Liver (tissue), 3 donors: Measurements from ENCODE around the gene PCED1B.

Experiments
- ATF3 ChIP-seq: IDR thresholded peaks from 2 replicates; pipeline ENCODE4 v1.6.1; 2016; ENCODE audit warnings: antibody characterized with exemption
- EGR1 ChIP-seq, 2 donors: IDR thresholded peaks; 2 replicates each; pipeline ENCODE4 v1.6.1; 2016 to 2018; ENCODE audit warnings: antibody characterized with exemption in 2 of 2, low read depth in 2 of 2
- GABPA ChIP-seq, 2 donors: IDR thresholded peaks in 1 of 2; conservative IDR thresholded peaks in 1 of 2; 2 replicates each; pipeline ENCODE4 v1.6.1; 2016; ENCODE audit warnings: antibody characterized with exemption in 2 of 2, mild to moderate bottlenecking in 1 of 2, moderate library complexity in 1 of 2
- HNF4A ChIP-seq, 2 donors: conservative IDR thresholded peaks; 2 replicates each; pipeline ENCODE4 v1.6.1; 2016; ENCODE audit warnings: antibody characterized with exemption in 2 of 2, mild to moderate bottlenecking in 2 of 2
- RAD21 ChIP-seq, 2 donors: IDR thresholded peaks; 2 replicates each; pipeline ENCODE4 v1.6.1; 2016; ENCODE audit warnings: antibody characterized with exemption in 2 of 2, mild to moderate bottlenecking in 2 of 2
- REST ChIP-seq: IDR thresholded peaks from 2 replicates; pipeline ENCODE4 v1.6.1; 2016; ENCODE audit warnings: antibody characterized with exemption, mild to moderate bottlenecking
- RXRA ChIP-seq, 2 donors: IDR thresholded peaks; 2 replicates each; pipeline ENCODE4 v1.6.1; 2017 to 2018; ENCODE audit warnings: antibody characterized with exemption in 2 of 2, mild to moderate bottlenecking in 1 of 2
- SP1 ChIP-seq: IDR thresholded peaks from 2 replicates; pipeline ENCODE4 v1.6.1; 2018; ENCODE audit warnings: antibody characterized with exemption, mild to moderate bottlenecking
- TAF1 ChIP-seq: conservative IDR thresholded peaks from 2 replicates; pipeline ENCODE4 v1.6.1; 2016; ENCODE audit warnings: antibody characterized with exemption, mild to moderate bottlenecking
- YY1 ChIP-seq: IDR thresholded peaks from 2 replicates; pipeline ENCODE4 v1.6.1; 2016; ENCODE audit warnings: antibody characterized with exemption, mild to moderate bottlenecking
- TF ChIP-seq, protein P1 (sequence below): fragments of 150-350 bp; IDR thresholded peaks from 2 replicates; pipeline ENCODE4 v1.5.1; 2017; ENCODE audit warnings: improper control_type of control experiment, low read depth, low read length; ENCODE audit not compliant: missing input control
- TF ChIP-seq, protein P2 (sequence below): IDR thresholded peaks from 2 replicates; pipeline ENCODE4 v1.6.1; 2016; ENCODE audit warnings: antibody characterized with exemption
- TF ChIP-seq, protein P3 (sequence below): IDR thresholded peaks from 2 replicates; pipeline ENCODE4 v1.6.1; 2016; ENCODE audit warnings: antibody characterized with exemption
- donor health status: healthy.
- donor health status: healthy.

- TF ChIP-seq, protein P1, sequence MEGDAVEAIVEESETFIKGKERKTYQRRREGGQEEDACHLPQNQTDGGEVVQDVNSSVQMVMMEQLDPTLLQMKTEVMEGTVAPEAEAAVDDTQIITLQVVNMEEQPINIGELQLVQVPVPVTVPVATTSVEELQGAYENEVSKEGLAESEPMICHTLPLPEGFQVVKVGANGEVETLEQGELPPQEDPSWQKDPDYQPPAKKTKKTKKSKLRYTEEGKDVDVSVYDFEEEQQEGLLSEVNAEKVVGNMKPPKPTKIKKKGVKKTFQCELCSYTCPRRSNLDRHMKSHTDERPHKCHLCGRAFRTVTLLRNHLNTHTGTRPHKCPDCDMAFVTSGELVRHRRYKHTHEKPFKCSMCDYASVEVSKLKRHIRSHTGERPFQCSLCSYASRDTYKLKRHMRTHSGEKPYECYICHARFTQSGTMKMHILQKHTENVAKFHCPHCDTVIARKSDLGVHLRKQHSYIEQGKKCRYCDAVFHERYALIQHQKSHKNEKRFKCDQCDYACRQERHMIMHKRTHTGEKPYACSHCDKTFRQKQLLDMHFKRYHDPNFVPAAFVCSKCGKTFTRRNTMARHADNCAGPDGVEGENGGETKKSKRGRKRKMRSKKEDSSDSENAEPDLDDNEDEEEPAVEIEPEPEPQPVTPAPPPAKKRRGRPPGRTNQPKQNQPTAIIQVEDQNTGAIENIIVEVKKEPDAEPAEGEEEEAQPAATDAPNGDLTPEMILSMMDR, result peak; percentile 60
- TF ChIP-seq, protein P2, sequence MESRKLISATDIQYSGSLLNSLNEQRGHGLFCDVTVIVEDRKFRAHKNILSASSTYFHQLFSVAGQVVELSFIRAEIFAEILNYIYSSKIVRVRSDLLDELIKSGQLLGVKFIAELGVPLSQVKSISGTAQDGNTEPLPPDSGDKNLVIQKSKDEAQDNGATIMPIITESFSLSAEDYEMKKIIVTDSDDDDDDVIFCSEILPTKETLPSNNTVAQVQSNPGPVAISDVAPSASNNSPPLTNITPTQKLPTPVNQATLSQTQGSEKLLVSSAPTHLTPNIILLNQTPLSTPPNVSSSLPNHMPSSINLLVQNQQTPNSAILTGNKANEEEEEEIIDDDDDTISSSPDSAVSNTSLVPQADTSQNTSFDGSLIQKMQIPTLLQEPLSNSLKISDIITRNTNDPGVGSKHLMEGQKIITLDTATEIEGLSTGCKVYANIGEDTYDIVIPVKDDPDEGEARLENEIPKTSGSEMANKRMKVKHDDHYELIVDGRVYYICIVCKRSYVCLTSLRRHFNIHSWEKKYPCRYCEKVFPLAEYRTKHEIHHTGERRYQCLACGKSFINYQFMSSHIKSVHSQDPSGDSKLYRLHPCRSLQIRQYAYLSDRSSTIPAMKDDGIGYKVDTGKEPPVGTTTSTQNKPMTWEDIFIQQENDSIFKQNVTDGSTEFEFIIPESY, result no peak
- TF ChIP-seq REST (no peak), EGR1 (IDR thresholded peaks at IDR 0.05; ENCODE audit: low read depth in 2 of 2) (no peak), TAF1 (no peak), YY1 (no peak), RXRA (IDR thresholded peaks at IDR 0.05) (no peak), GABPA (IDR thresholded peaks at IDR 0.05 in 1 of 2, conservative IDR thresholded peaks at IDR 0.05 in 1 of 2) (no peak), HNF4A (conservative IDR thresholded peaks at IDR 0.05) (no peak), SP1 (no peak), RAD21 (IDR thresholded peaks at IDR 0.05) (peak; percentile 89 to 90), ATF3 (no peak)
- TF ChIP-seq, protein P3, sequence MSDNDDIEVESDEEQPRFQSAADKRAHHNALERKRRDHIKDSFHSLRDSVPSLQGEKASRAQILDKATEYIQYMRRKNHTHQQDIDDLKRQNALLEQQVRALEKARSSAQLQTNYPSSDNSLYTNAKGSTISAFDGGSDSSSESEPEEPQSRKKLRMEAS, result no peak
These were observed 46.8 kb upstream of the PCED1B start for GRCh38 chr12:47032644-47033043.
